ENCODE measurements around the gene HLA-DPB1. TPM values are rescaled to one million over a fixed set of nuclear protein-coding genes. Genes with fewer than 3 reads are reported as not detected.
A peak's percentile ranks its signal among the peaks of the same experiment; 100 is the strongest.

Gene HLA-DPB1
- total RNA-seq, 4 donors from 2014 or later = 9.5 to 104 (median 19.7) TPM

GRCh38 chr6:33066917-33067521 lies 8.8 kb upstream of the HLA-DPB1 start:
- no peaks in the 10 kb centered on the region for H3K9me3 ChIP-seq
- peaks cover 0 to 16% (median 0%) of the 10 kb centered on the region in 3 donors for H3K36me3 ChIP-seq
- H3K27ac ChIP-seq = no peak overlapping the region
- H3K4me3 ChIP-seq = no peak overlapping the region
- H3K27me3 ChIP-seq = no peaks in the 10 kb centered on the region
- no peak for DNase-seq
- TF ChIP-seq, protein P1, sequence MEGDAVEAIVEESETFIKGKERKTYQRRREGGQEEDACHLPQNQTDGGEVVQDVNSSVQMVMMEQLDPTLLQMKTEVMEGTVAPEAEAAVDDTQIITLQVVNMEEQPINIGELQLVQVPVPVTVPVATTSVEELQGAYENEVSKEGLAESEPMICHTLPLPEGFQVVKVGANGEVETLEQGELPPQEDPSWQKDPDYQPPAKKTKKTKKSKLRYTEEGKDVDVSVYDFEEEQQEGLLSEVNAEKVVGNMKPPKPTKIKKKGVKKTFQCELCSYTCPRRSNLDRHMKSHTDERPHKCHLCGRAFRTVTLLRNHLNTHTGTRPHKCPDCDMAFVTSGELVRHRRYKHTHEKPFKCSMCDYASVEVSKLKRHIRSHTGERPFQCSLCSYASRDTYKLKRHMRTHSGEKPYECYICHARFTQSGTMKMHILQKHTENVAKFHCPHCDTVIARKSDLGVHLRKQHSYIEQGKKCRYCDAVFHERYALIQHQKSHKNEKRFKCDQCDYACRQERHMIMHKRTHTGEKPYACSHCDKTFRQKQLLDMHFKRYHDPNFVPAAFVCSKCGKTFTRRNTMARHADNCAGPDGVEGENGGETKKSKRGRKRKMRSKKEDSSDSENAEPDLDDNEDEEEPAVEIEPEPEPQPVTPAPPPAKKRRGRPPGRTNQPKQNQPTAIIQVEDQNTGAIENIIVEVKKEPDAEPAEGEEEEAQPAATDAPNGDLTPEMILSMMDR (IDR thresholded peaks at IDR 0.05) = no peak
- TF ChIP-seq POLR2A (IDR thresholded peaks at IDR 0.05) = no peak
- no peaks in the 10 kb centered on the region for H3K4me1 ChIP-seq

- Histone ChIP-seq H3K4me3 (no peak overlapping the region), H3K4me1 (no peaks in the 10 kb centered on the region), H3K27ac (no peak overlapping the region), H3K27me3 (no peaks in the 10 kb centered on the region), H3K36me3 (peaks cover 0 to 16% (median 0%) of the 10 kb centered on the region in 3 donors), H3K9me3 (no peaks in the 10 kb centered on the region)
- TF ChIP-seq POLR2A (IDR thresholded peaks at IDR 0.05) = no peak
- TF ChIP-seq, protein P1 (IDR thresholded peaks at IDR 0.05) = no peak
- DNase-seq = no peak
Observed at GRCh38 chr6:33069021-33069738, 6.6 kb upstream of the HLA-DPB1 start.

DNA sequence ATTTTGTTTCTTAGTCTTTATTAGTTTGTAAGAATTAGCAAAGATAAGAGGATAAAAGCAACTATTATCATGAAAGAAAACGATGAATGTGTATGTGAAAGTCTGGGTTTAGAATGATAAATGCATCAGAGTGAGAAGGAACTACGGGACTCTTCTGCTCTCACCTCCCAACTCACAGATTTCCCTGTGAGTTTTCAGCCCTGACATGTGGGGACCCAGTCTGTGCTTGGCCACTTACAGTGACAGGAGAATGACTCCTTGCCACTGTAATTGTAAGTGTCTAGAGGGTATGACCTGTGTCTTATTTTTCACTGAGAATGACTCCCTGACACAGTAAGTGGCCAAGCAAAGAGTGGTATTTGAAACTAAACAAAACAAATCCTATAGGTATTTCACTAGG lies 4.9 kb upstream of the HLA-DPB1 start:
- H3K4me3 ChIP-seq = peak overlapping the region in 1 of 4 donors; percentile 6
- no peaks in the 10 kb centered on the region for H3K27me3 ChIP-seq
- no peak for DNase-seq
- H3K36me3 ChIP-seq = peaks cover 0 to 16% (median 0%) of the 10 kb centered on the region in 3 donors
- no peaks in the 10 kb centered on the region for H3K4me1 ChIP-seq
- H3K9me3 ChIP-seq = no peaks in the 10 kb centered on the region
- H3K27ac ChIP-seq = peak overlapping the region in 1 of 4 donors; percentile 20
- no peak for TF ChIP-seq POLR2A (IDR thresholded peaks at IDR 0.05)
- TF ChIP-seq, protein P1 (IDR thresholded peaks at IDR 0.05) = no peak

DNA sequence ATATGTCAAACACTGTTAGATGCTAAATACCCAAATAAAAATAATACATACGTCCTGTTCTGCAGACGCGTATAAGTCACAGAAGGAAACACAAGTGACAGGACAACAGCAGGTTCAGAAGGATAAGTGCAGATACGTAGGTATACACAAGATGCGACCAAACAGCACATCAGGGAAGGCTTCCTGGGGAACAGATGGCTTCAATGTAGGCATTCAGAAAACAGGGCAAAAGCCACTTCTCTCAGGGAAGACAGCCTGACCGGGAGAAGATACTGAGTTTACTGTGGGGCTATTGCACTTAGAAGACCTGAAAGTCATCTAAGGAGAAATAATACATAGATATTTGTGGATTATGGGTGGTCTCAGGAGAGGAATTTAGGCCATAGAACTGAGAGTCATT lies 4.2 kb upstream of the HLA-DPB1 start:
- H3K4me3 ChIP-seq = peak overlapping the region; percentile 3 to 39 (median 20)
- DNase-seq = no peak
- no peaks in the 10 kb centered on the region for H3K27me3 ChIP-seq
- no peaks in the 10 kb centered on the region for H3K9me3 ChIP-seq
- H3K4me1 ChIP-seq = no peaks in the 10 kb centered on the region
- H3K27ac ChIP-seq = peak overlapping the region in 2 of 4 donors; percentile 20 to 86
- peaks cover 0 to 16% (median 0%) of the 10 kb centered on the region in 3 donors for H3K36me3 ChIP-seq
- TF ChIP-seq POLR2A (IDR thresholded peaks at IDR 0.05) = no peak
- TF ChIP-seq, protein P1 (IDR thresholded peaks at IDR 0.05) = no peak

DNA sequence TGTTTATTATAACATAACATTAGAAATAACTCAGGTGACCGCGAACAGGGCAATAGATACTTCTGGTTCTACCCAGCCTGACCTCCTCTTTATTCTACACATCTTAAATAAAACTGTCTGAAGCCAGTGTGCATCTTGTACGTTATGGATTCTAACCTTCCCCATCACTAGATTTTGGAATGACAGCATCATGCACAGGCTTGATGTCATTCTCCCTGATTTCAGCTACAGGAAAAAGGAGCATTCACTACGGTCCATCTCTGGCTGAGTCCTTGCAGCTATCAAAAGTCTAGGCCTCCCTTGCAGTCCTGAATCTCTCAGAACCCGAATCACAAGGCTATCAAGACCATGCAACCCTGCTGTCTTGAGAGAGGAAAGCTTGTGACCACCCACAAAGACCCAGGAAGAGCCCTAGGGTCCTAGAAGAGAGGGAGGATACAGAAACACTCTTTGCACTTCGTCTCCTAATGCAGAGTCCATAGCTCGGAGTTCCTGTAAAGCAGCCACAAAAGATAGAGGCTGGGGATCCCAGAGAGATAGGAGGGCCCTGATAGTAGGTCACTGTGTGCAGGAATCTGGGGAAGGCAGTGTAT lies 3.2 kb upstream of the HLA-DPB1 start:
- no peak for DNase-seq
- Histone ChIP-seq H3K4me1 (no peaks in the 10 kb centered on the region), H3K27me3 (no peaks in the 10 kb centered on the region), H3K4me3 (peak overlapping the region in 3 of 4 donors; percentile 34 to 49 (median 39)), H3K9me3 (no peaks in the 10 kb centered on the region), H3K27ac (peak overlapping the region in 3 of 4 donors; percentile 14 to 86 (median 80)), H3K36me3 (peaks cover 0 to 16% (median 0%) of the 10 kb centered on the region in 3 donors)
- TF ChIP-seq POLR2A (IDR thresholded peaks at IDR 0.05) = no peak
- TF ChIP-seq, protein P1 (IDR thresholded peaks at IDR 0.05) = no peak
